Mesothelial cell of epicardium (in vitro differentiated cells): ENCODE data around the gene HLA-DRB1. TPM values are rescaled to one million over a fixed set of nuclear protein-coding genes. Genes with fewer than 3 reads are reported as not detected.
A peak's percentile ranks its signal among the peaks of the same experiment; 100 is the strongest.

Source experiments
- DNase-seq, 2 experiments: peaks; one replicate each; pipeline ENCODE4 v3.0.0; 2021; ENCODE audit warnings: low spot score in 2 of 2; ENCODE audit not compliant: unreplicated experiment in 2 of 2
- H3K27ac Mint-ChIP-seq: 2 replicates; pipeline ENCODE4 v1.8.0; 2021; ENCODE audit warnings: mixed read lengths
- H3K27me3 Mint-ChIP-seq: 2 replicates; pipeline ENCODE4 v1.8.0; 2021; ENCODE audit warnings: low read depth, mixed read lengths
- H3K36me3 Mint-ChIP-seq: 2 replicates; pipeline ENCODE4 v1.8.0; 2021; ENCODE audit warnings: mixed read lengths
- H3K4me1 Mint-ChIP-seq: 2 replicates; pipeline ENCODE4 v1.8.0; 2021; ENCODE audit warnings: mixed read lengths
- H3K4me3 Mint-ChIP-seq: 2 replicates; pipeline ENCODE4 v1.8.0; 2021; ENCODE audit warnings: mild to moderate bottlenecking, moderate library complexity, mixed read lengths
- H3K9me3 Mint-ChIP-seq: 2 replicates; pipeline ENCODE4 v1.8.0; 2021; ENCODE audit warnings: mixed read lengths
- CTCF ChIP-seq: fragments of 200-600 bp; sonication (generic); IDR thresholded peaks from one replicate; pipeline ENCODE4 v1.5.0; 2021; ENCODE audit warnings: antibody characterized with exemption; ENCODE audit not compliant: unreplicated experiment
- total RNA-seq: library from RNA; stranded (reverse); gene quantifications from 3 replicates; pipeline ENCODE4 v1.2.1, GENCODE V29; 2021

HLA-DRB1 gene
- total RNA-seq, 1 donor from 2014 or later = 4.5 TPM

GRCh38 chr6:32607988-32608298, 18.3 kb upstream of the HLA-DRB1 start:
- TF ChIP-seq CTCF = no peak
- Mint-ChIP-seq H3K9me3 (no peaks in the 10 kb centered on the region), H3K36me3 (no peaks in the 10 kb centered on the region), H3K4me1 (no peaks in the 10 kb centered on the region), H3K27me3 (no peaks in the 10 kb centered on the region), H3K4me3 (no peak overlapping the region), H3K27ac (no peak overlapping the region)
- no peak for DNase-seq

- H3K4me3 Mint-ChIP-seq = no peak overlapping the region
- H3K36me3 Mint-ChIP-seq = no peaks in the 10 kb centered on the region
- no peaks in the 10 kb centered on the region for H3K27me3 Mint-ChIP-seq
- TF ChIP-seq CTCF = no peak
- H3K27ac Mint-ChIP-seq = no peak overlapping the region
- no peaks in the 10 kb centered on the region for H3K4me1 Mint-ChIP-seq
- H3K9me3 Mint-ChIP-seq = no peaks in the 10 kb centered on the region
- no peak for DNase-seq
These were observed 17.8 kb upstream of the HLA-DRB1 start for GRCh38 chr6:32607263-32607987.

GRCh38 chr6:32604434-32604877, 14.8 kb upstream of the HLA-DRB1 start:
- H3K4me1 Mint-ChIP-seq = no peaks in the 10 kb centered on the region

GRCh38 chr6:32603888-32604287, 14.2 kb upstream of the HLA-DRB1 start:
- no peak for TF ChIP-seq CTCF
- Mint-ChIP-seq H3K9me3 (peaks cover 8% of the 10 kb centered on the region), H3K4me1 (no peaks in the 10 kb centered on the region), H3K36me3 (no peaks in the 10 kb centered on the region), H3K27ac (peak overlapping the region; percentile 3), H3K27me3 (no peaks in the 10 kb centered on the region), H3K4me3 (no peak overlapping the region)
- DNase-seq = no peak

More at GRCh38 chr6:32604434-32604877, 14.8 kb upstream of the HLA-DRB1 start:
- Mint-ChIP-seq H3K27me3 (no peaks in the 10 kb centered on the region), H3K27ac (peak overlapping the region; percentile 3), H3K4me3 (no peak overlapping the region), H3K9me3 (peaks cover 5% of the 10 kb centered on the region), H3K36me3 (no peaks in the 10 kb centered on the region)
- no peak for DNase-seq
- TF ChIP-seq CTCF = no peak

- H3K9me3 Mint-ChIP-seq = peaks cover 14% of the 10 kb centered on the region
- no peaks in the 10 kb centered on the region for H3K27me3 Mint-ChIP-seq
- no peak overlapping the region for H3K4me3 Mint-ChIP-seq
- H3K4me1 Mint-ChIP-seq = no peaks in the 10 kb centered on the region
- H3K36me3 Mint-ChIP-seq = no peaks in the 10 kb centered on the region
- DNase-seq = no peak
- H3K27ac Mint-ChIP-seq = no peak overlapping the region
- TF ChIP-seq CTCF = no peak
These were observed 13.6 kb upstream of the HLA-DRB1 start for GRCh38 chr6:32603222-32603621.
